NB4 (cell line): Measurements from ENCODE around the gene STPG4.

Source experiments
- DNase-seq: peaks from one replicate; pipeline ENCODE4 v3.0.0; 2010; ENCODE audit warnings: low read depth
- H3K4me3 ChIP-seq: one replicate; pipeline ENCODE4 v1.5.1; 2011; ENCODE audit warnings: mild to moderate bottlenecking, low read depth, low read length, moderate library complexity
- CTCF ChIP-seq: IDR thresholded peaks from one replicate; pipeline ENCODE4 v1.5.1; 2012; ENCODE audit warnings: low read depth, low read length
- MAX ChIP-seq: IDR thresholded peaks from 2 replicates; pipeline ENCODE4 v1.6.1; 2011; ENCODE audit warnings: low read depth, low read length
- MYC ChIP-seq: IDR thresholded peaks from 2 replicates; pipeline ENCODE4 v1.6.1; 2011; ENCODE audit warnings: low read depth, low read length
- POLR2A ChIP-seq: IDR thresholded peaks from 2 replicates; pipeline ENCODE4 v1.6.1; 2011; ENCODE audit warnings: mild to moderate bottlenecking; ENCODE audit not compliant: insufficient read length; ENCODE audit errors: extremely low read depth

Gene STPG4

GRCh38 chr2:47068981-47069627 is 86.0 kb downstream of the STPG4 start:
- TF ChIP-seq MYC, result no peak
- no peak for TF ChIP-seq CTCF
- TF ChIP-seq MAX, result no peak
- TF ChIP-seq POLR2A, result no peak
- H3K4me3 ChIP-seq, result no peak overlapping the region

GRCh38 chr2:47067788-47068407 is 87.2 kb downstream of the STPG4 start:
- no peak for DNase-seq
- TF ChIP-seq MYC (no peak), POLR2A (no peak), MAX (no peak), CTCF (no peak)
- H3K4me3 ChIP-seq, result no peak overlapping the region

More at GRCh38 chr2:47068981-47069627, 86.0 kb downstream of the STPG4 start:
- DNase-seq, result no peak

- DNase-seq, result no peak
- no peak overlapping the region for H3K4me3 ChIP-seq
- no peak for TF ChIP-seq MYC
- TF ChIP-seq POLR2A, result no peak
These were observed 89.2 kb downstream of the STPG4 start for GRCh38 chr2:47065771-47066380.

GRCh38 chr2:47065343-47065742 is 89.8 kb downstream of the STPG4 start:
- no peak overlapping the region for H3K4me3 ChIP-seq
- TF ChIP-seq MYC (no peak), MAX (no peak), POLR2A (no peak), CTCF (no peak)
- DNase-seq, result no peak

GRCh38 chr2:47064106-47064505 is 91.0 kb downstream of the STPG4 start:
- H3K4me3 ChIP-seq, result no peak overlapping the region
- TF ChIP-seq POLR2A, result no peak
- TF ChIP-seq MYC, result no peak
- TF ChIP-seq CTCF, result no peak
- TF ChIP-seq MAX, result no peak
- no peak for DNase-seq

GRCh38 chr2:47063538-47063930 is 91.6 kb downstream of the STPG4 start:
- no peak overlapping the region for H3K4me3 ChIP-seq
- no peak for TF ChIP-seq POLR2A
- no peak for TF ChIP-seq MYC
- TF ChIP-seq MAX, result no peak
- TF ChIP-seq CTCF, result no peak
- no peak for DNase-seq
